BJ (cell line): ENCODE data around the gene ADAM30. TPM values are rescaled to one million over a fixed set of nuclear protein-coding genes. Genes with fewer than 3 reads are reported as not detected.

Experiments used
- CTCF ChIA-PET: fragments of 350-600 bp; formaldehyde crosslinking; extraction: SDS; loops from one replicate; lab custom pipeline; 2021; ENCODE audit warnings: antibody characterized with exemption, inconsistent platforms; lab: Yijun Ruan, JAX
- POLR2A ChIA-PET: fragments of 300-600 bp; sonication (Branson Sonifier 250); formaldehyde crosslinking; extraction: SDS; loops from one replicate; lab custom pipeline; 2021; ENCODE audit warnings: antibody characterized with exemption; lab: Charles Lee
- DNase-seq: peaks from one replicate; pipeline ENCODE4 v3.0.0-alpha.2; 2011; ENCODE audit warnings: low read depth
- H3K27me3 ChIP-seq: 2 replicates; pipeline ENCODE4 v1.6.0; 2011; ENCODE audit warnings: low read length; ENCODE audit not compliant: control insufficient read depth, insufficient read depth
- H3K36me3 ChIP-seq: 2 replicates; pipeline ENCODE4 v1.5.1; 2011; ENCODE audit warnings: low read length; ENCODE audit not compliant: control insufficient read depth, insufficient read depth
- H3K4me3 ChIP-seq: 2 replicates; pipeline ENCODE4 v1.5.1; 2011; ENCODE audit warnings: low read depth, mild to moderate bottlenecking, control low read depth, low read length
- polyA plus RNA-seq: library from polyadenylated mRNA; depleted of rRNA; stranded (reverse); fragments of >200 nt; gene quantifications from 2 replicates; pipeline ENCODE4 v1.2.3, GENCODE V29; 2011
- TF ChIP-seq, protein P1 (sequence below): IDR thresholded peaks from 2 replicates; pipeline ENCODE4 v1.5.1; 2011; ENCODE audit warnings: low read depth, mild to moderate bottlenecking, control low read depth, inconsistent platforms, low read length, moderate library complexity; ENCODE audit not compliant: insufficient read depth

ADAM30 gene
- polyA plus RNA-seq, 1 experiment = not detected

DNA sequence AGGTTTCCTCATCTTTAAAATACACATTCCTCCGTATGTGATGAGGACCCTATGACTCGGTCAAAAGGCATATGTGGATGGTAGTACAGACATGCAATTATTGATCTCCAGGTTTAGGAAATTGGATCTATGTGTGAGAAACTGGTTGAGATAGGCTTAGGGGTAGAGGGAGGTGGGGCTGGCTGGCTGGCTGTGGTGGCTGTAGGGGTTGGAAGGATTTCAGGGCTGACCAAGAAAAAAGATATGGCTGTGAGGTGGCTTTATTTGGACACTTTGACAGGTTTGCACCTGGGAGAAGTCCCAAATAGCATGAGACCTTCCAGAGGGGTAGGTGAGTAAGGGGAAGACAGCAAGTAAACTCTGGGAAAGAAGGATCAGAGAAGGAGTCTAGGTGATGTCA lies 39.6 kb upstream of the ADAM30 start:
- no peak for DNase-seq
- H3K36me3 ChIP-seq = peaks cover 24% of the 10 kb centered on the region
- H3K4me3 ChIP-seq = no peak overlapping the region
- ChIA-PET CTCF (interaction anchor here (1.6 to 2.7 kb wide), 2 partner anchors 12 to 14 kb away, joined by 4 to 13 read pairs; no protein-coding TSS in a partner anchor), POLR2A (no interaction called here)
- no peaks in the 10 kb centered on the region for H3K27me3 ChIP-seq
- TF ChIP-seq, protein P1, sequence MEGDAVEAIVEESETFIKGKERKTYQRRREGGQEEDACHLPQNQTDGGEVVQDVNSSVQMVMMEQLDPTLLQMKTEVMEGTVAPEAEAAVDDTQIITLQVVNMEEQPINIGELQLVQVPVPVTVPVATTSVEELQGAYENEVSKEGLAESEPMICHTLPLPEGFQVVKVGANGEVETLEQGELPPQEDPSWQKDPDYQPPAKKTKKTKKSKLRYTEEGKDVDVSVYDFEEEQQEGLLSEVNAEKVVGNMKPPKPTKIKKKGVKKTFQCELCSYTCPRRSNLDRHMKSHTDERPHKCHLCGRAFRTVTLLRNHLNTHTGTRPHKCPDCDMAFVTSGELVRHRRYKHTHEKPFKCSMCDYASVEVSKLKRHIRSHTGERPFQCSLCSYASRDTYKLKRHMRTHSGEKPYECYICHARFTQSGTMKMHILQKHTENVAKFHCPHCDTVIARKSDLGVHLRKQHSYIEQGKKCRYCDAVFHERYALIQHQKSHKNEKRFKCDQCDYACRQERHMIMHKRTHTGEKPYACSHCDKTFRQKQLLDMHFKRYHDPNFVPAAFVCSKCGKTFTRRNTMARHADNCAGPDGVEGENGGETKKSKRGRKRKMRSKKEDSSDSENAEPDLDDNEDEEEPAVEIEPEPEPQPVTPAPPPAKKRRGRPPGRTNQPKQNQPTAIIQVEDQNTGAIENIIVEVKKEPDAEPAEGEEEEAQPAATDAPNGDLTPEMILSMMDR = no peak

DNA sequence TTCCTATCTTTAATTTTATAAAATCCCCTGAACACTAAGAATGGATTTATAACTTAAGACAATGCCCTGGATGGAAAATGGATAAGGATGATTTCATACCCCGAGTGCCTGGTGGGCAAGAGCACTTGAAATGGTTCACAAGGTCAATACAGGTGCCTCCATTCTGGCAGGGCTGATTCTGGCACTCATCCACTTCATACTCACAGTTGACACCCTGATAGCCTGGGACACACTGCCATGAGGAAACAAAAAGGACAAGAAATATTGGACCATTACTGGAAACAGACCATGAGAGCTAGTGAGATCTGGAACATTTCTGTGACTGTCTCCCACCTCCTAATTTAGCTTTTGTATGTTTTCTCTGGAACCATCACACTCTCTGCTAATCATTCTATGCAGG lies 39.1 kb upstream of the ADAM30 start:
- CTCF ChIA-PET = interaction anchor here (0.6 to 2.7 kb wide), 4 partner anchors 13 to 636 kb away, joined by 3 to 13 read pairs (median 4); no protein-coding TSS in a partner anchor
- Histone ChIP-seq H3K36me3 (peaks cover 23% of the 10 kb centered on the region), H3K27me3 (no peaks in the 10 kb centered on the region), H3K4me3 (no peak overlapping the region)
- POLR2A ChIA-PET = no interaction called here
- TF ChIP-seq, protein P1 = no peak
- DNase-seq = no peak

DNA sequence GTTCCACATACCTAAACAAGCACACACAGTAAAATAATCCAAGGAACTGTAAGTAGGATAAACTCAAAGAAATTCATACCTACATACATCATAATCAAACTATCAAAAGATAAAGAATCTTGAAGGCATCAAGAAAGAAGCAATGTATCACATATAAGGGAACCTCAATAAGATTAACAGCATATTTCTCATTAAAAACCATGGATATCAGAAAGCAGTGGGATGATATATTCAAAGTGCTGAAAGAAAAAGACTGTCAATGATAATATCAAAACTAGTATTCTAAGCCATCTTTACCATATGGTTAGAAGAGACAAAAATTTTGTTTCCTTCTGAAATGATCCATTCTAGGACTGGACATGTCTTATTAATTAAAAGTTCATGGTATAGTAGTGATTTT lies 37.1 kb upstream of the ADAM30 start:
- ChIA-PET CTCF (no interaction called here), POLR2A (no interaction called here)
- no peak overlapping the region for H3K4me3 ChIP-seq
- TF ChIP-seq, protein P1 = no peak
- peaks cover 26% of the 10 kb centered on the region for H3K36me3 ChIP-seq
- no peak for DNase-seq
- no peaks in the 10 kb centered on the region for H3K27me3 ChIP-seq

DNA sequence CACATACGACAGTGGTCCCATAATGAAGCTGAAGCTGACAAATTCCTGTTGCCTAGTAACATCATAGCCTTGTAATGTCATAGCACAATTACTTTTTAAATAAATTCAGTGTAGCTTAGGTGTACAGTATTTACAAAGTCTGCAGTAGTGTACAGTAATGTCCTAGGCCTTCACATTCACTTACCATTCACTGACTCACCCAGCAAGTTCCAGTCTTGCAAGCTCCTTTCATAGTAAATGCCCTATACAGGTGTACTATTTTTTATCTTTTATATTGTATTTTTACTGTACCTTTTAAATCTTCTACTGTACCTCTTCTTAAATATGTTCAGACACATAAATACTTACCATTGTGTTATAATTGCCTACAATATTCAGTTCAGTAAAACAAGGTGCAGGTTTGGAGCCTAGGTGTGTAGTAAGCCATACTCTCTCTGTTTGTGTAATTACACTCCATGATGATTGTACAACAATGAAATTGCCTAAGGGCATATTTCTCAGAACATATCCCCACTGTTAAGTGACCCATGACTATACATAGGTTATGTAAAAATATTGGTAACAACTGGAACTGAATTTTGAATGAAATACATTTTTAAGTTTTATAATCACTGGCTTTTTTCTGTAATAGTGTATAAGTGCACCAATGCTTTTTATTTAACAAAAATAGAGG lies 33.5 kb upstream of the ADAM30 start:
- TF ChIP-seq, protein P1 = no peak
- Histone ChIP-seq H3K4me3 (no peak overlapping the region), H3K27me3 (no peaks in the 10 kb centered on the region), H3K36me3 (peaks cover 26% of the 10 kb centered on the region)
- CTCF ChIA-PET = no interaction called here
- POLR2A ChIA-PET = no interaction called here
- no peak for DNase-seq

DNA sequence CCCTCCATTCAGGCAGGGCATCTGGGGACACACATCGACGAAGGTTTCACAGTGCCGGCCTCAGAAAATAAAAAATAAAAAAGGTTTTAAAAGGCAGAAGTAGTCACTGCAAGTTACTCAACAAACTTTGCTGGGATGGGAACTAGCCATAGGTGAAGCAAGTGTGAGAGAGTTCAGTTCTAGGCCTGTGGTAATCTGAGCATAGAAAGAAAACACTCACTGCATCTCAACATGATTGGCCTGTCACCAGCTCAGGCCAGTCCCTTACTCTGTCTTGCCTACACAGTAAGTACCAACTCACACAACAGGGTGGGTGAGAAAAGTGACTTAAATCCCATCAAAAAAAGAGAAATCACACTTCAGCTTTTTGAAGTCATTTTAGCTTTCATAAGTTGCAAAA lies 30.2 kb upstream of the ADAM30 start:
- ChIA-PET POLR2A (no interaction called here), CTCF (interaction anchor here (0.7 to 2.2 kb wide), 7 partner anchors 10 to 183 kb away, joined by 3 to 7 read pairs (median 4); no protein-coding TSS in a partner anchor)
- H3K27me3 ChIP-seq = no peaks in the 10 kb centered on the region
- H3K4me3 ChIP-seq = no peak overlapping the region
- no peak for DNase-seq
- H3K36me3 ChIP-seq = peaks cover 41% of the 10 kb centered on the region
- TF ChIP-seq, protein P1 = no peak
